Measurements from ENCODE around the gene FKBP2.
"Not testable (repeated sequence)": the region's sequence is repeated elsewhere in the genome, so short reads cannot be mapped to it uniquely, and the experiment has no call there.

The FKBP2 gene

DNA sequence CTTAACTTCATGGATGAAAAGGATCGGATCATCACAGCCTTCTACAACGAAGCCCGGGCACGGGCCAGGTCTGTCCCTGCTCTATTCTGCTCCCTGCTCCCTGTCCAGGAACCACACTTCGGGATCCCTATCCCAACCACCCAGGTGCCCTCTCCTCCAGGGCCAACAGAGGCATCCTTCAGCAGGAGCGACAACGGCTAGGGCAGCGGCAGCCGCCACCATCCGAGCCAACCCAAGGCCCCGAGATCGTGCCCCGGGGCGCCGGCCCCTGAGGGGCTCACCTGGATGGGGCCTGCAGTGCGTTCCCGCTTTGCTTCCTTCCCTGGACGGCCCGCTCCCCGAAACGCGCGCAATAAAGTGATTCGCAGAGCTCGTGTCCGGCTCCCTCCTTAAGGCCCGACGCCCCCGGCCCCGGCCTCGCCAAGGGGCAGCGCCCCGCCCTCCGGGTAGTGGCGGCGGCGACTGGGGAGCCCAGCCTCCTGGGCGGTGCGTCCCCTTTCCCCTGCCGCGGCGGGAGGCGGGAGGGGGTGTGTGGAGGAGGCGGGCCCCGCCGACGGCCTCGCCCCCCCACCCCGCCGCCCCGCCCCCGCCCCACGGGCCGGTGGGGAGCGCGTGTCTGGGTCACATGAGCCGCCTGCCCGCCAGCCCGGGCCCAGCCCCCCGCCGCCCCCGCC lies 6.8 kb upstream of the FKBP2 start, which contains the start of gene VEGFB:
TSS of gene VEGFB (plus strand) at position 672 of the 674 bp plus-strand sequence. CDS start 250 bp downstream, outside the sequence.
- DNase-seq (ENCODE audit: low read depth in 3 of 3, low spot score in 1 of 3) = peak in 2 of 3 donors; percentile 57 to 63

GRCh38 chr11:64234647-64235379 lies 6.1 kb upstream of the FKBP2 start:
- no peak for DNase-seq (ENCODE audit: low read depth in 3 of 3, low spot score in 1 of 3)

- no peak for DNase-seq (ENCODE audit: low read depth in 3 of 3, low spot score in 1 of 3)
Measured at GRCh38 chr11:64235437-64236161, 5.3 kb upstream of the FKBP2 start.

DNA sequence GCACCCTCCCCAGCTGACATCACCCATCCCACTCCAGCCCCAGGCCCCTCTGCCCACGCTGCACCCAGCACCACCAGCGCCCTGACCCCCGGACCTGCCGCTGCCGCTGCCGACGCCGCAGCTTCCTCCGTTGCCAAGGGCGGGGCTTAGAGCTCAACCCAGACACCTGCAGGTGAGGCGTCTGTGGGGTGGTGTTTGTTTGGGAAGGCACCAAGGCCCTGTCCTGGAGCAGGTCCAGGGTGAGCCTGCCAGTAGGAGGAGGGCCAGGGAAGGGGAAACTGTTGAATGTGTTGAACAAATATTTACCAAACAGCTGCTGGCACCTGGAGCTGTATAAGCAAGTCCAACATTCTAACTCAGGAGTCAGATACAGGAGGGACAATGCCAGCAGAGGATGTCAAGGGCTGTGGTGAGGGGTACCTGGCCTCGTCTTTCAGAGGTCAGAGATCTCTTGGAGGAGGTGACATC lies 3.4 kb upstream of the FKBP2 start:
- no peak for DNase-seq (ENCODE audit: low read depth in 3 of 3, low spot score in 1 of 3)

- no peak for DNase-seq (ENCODE audit: low read depth in 3 of 3, low spot score in 1 of 3)
Measured at GRCh38 chr11:64238076-64238475, 2.8 kb upstream of the FKBP2 start.

- no peak for DNase-seq (ENCODE audit: low read depth in 3 of 3, low spot score in 1 of 3)
Measured at GRCh38 chr11:64238999-64239398, 1.9 kb upstream of the FKBP2 start.

GRCh38 chr11:64239662-64240434 lies 1.0 kb upstream of the FKBP2 start:
- DNase-seq (ENCODE audit: low read depth in 3 of 3, low spot score in 1 of 3) = no peak

DNA sequence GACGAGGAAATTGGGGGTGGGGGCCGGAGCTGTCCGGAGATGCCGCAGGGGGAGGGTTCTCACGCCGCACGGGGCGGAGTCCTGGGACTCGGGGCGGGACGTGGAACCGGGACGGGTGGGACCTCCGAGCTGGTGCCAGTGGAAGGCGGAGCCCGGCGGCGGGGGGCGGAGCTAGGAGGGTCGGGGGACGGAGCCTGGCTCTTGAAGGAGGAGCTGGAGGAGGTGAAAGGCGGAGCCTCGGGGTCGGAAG lies 271 bp downstream of the FKBP2 start:
- DNase-seq (ENCODE audit: low read depth in 3 of 3, low spot score in 1 of 3) = peak in 2 of 3 donors; percentile 100

- peak in 1 of 3 donors; percentile 100 for DNase-seq (ENCODE audit: low read depth in 3 of 3, low spot score in 1 of 3)
Measured at GRCh38 chr11:64241491-64242374, 838 bp downstream of the FKBP2 start.

DNA sequence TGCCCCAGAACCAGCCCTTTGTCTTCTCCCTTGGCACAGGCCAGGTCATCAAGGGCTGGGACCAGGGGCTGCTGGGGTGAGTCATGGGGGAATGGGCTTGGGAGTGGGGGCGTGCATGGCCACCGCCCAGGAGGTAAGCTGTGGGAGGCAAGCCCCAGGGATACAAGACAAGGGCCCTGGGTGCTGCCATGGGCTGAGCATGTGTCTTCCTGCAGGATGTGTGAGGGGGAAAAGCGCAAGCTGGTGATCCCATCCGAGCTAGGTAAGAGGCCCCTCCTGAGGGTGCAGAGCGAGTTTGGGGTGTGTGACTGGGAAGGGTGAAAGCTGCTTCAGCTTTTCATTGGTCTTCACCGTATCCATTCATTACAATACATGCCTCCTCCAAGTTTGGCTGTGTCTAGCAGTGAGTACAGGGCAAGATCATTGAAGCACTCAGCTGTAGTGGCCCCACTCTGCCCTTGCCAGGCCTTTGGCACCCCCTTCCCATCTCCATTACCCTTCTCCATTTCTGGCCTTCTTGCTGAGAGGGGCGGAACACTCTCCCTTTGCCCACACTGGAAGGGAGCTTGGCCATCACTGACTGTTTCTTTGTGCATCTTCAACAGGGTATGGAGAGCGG lies 2.5 kb downstream of the FKBP2 start:
- no peak for DNase-seq (ENCODE audit: low read depth in 3 of 3, low spot score in 1 of 3)

DNA sequence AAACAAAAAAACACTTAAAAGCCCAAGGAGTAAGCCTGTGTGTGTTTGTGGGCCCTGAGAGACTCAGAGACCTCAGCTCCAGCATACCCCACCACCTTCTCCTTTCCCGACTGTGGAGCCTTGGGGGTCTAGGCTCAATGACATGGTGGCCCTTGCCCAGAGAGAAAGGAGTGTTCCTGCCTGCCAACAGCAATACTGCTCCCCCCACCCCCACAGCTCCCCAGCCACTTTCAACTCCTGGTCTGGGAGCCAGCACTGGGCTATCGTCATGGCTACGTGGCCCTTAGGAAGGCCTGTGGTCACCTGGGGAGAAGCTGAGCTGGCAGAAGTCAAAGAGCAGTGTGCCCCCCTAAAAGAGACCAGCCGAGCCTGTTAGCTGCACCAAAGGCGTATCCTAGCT lies 3.2 kb downstream of the FKBP2 start:
- no peak for DNase-seq (ENCODE audit: low read depth in 3 of 3, low spot score in 1 of 3)

GRCh38 chr11:64244966-64245365 lies 4.1 kb downstream of the FKBP2 start:
- DNase-seq (ENCODE audit: low read depth in 3 of 3, low spot score in 1 of 3) = no peak

DNA sequence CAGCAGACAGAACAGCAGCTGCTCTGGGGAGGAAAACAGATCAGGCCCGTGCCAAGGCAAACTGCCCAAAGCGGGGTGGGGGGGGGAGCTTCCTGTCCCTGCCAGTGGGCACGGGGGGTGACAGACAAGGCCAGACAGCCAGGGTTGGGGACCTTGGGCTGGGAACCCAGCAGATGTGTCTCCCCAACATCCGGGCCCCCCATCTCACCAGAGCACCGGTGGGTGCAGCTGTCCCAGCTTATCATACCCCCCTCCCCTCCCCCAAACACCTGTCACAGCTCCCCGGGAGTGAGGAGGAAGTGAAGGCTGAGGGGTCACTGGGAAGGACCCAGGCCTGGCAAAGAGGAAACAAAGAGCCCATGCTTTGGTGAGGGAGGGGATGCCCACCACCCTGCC lies 4.5 kb downstream of the FKBP2 start:
- peak in 2 of 3 donors; percentile 33 to 60 for DNase-seq (ENCODE audit: low read depth in 3 of 3, low spot score in 1 of 3)

DNA sequence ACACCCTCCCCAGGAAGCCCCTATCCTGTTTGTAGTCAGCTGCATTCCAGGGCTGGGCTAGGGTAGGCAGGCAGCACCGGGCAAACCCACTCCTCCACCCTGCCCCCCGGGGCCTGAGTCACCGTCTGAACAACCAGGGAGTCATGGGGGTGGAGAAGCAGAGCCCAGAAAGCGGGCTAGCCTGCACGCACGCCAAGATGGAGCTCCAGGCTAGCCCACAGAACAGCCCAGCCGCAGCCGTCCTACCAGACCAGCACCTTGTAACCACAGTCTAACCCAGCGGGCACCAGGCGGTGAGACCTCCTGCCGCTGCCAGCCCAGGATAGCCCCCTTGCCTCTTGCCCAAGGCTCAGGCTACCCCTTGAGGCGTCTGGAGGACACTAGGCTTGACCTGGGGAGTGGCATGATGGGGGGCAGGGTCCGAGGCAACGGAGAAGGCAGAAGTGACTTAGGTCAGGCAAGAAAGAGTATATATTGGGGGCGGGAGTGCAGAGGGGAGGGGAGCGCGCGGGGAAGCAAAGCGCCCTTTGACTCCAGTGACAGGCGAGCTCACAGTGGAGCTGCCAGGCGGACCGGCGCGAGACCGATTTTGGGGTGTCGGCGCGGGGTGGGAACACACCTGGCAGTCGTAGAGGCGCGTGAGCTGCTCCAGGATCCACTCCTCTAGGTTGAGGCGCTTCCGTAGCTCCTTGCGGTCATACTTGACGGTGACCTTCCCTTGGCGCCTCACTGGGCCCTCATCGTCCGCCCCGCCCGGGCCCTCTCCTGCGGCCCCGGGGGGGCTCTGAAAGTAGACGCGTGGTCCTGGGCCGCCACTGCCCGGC lies 5.1 kb downstream of the FKBP2 start:
- DNase-seq (ENCODE audit: low read depth in 3 of 3, low spot score in 1 of 3) = peak; percentile 50 to 72 (median 63)

GRCh38 chr11:64246621-64246870 lies 5.7 kb downstream of the FKBP2 start:
- not testable (repeated sequence) for DNase-seq (ENCODE audit: low read depth in 3 of 3, low spot score in 1 of 3)

- peak in 2 of 3 donors; percentile 57 to 82 for DNase-seq (ENCODE audit: low read depth in 3 of 3, low spot score in 1 of 3)
Measured at GRCh38 chr11:64246871-64247728, 6.2 kb downstream of the FKBP2 start, which contains the start of gene PPP1R14B. Gene PPP1R14B (minus strand): TSS chr11:64246943. CDS start chr11:64246673, 270 bp downstream.

- DNase-seq (ENCODE audit: low read depth in 3 of 3, low spot score in 1 of 3) = no peak
Measured at GRCh38 chr11:64247729-64248531, 7.0 kb downstream of the FKBP2 start.

Data from stimulated activated CD4-positive, alpha-beta T cell treated with anti-CD3 and anti-CD28 coated beads, TNF-alpha, amount 100 ng/mL, for 1 hour (primary cell).